Uterus (tissue), 2 donors: ENCODE measurements around the gene ABCC8.

Experiments
- POLR2A ChIP-seq, 2 donors: fragments of 450-650 bp; IDR thresholded peaks; one replicate each; pipeline ENCODE4 v1.6.1; 2016; ENCODE audit warnings: antibody characterized with exemption in 2 of 2, mild to moderate bottlenecking in 1 of 2, moderate library complexity in 1 of 2
- TF ChIP-seq, protein P1 (sequence below), 4 experiments: fragments of 200-600 bp in 2 of 4; fragments of 450-650 bp in 2 of 4; sonication (generic) in 2 of 4; IDR thresholded peaks; one replicate each; pipeline ENCODE4 v1.5.1; 2016 to 2019; ENCODE audit warnings: antibody characterized with exemption in 4 of 4, mild to moderate bottlenecking in 2 of 4, moderate library complexity in 1 of 4

GRCh38 chr11:17351172-17351509, 125.5 kb downstream of the ABCC8 start:
- TF ChIP-seq, protein P1, sequence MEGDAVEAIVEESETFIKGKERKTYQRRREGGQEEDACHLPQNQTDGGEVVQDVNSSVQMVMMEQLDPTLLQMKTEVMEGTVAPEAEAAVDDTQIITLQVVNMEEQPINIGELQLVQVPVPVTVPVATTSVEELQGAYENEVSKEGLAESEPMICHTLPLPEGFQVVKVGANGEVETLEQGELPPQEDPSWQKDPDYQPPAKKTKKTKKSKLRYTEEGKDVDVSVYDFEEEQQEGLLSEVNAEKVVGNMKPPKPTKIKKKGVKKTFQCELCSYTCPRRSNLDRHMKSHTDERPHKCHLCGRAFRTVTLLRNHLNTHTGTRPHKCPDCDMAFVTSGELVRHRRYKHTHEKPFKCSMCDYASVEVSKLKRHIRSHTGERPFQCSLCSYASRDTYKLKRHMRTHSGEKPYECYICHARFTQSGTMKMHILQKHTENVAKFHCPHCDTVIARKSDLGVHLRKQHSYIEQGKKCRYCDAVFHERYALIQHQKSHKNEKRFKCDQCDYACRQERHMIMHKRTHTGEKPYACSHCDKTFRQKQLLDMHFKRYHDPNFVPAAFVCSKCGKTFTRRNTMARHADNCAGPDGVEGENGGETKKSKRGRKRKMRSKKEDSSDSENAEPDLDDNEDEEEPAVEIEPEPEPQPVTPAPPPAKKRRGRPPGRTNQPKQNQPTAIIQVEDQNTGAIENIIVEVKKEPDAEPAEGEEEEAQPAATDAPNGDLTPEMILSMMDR (IDR thresholded peaks at IDR 0.05) = peak in 1 of 4 experiments; percentile 6
- no peak for TF ChIP-seq POLR2A (IDR thresholded peaks at IDR 0.05)
